IMR-90 (cell line): ENCODE measurements around the gene ADAMTS3. TPM values are rescaled to one million over a fixed set of nuclear protein-coding genes. Genes with fewer than 3 reads are reported as not detected.

Source experiments
- ATAC-seq: fragments of 200-7000 bp; cut with Tn5 transposase; 2 replicates; pipeline ENCODE4 v1.9.1; 2020; ENCODE audit warnings: low read depth, mild to moderate bottlenecking, moderate library complexity
- BruUV-seq: library from RNA; stranded (reverse); fragments of 400-500 nt; replicated peaks from 2 replicates; lab custom pipeline; 2021; lab: Mats Ljungman, UMichigan
- CTCF ChIA-PET: fragments of 300-600 bp; formaldehyde crosslinking; extraction: SDS; loops from one replicate; lab custom pipeline; 2021; ENCODE audit warnings: antibody characterized with exemption; lab: Yijun Ruan, JAX
- POLR2A ChIA-PET: fragments of 300-600 bp; sonication (Branson Sonifier 250); formaldehyde crosslinking; loops from one replicate; lab custom pipeline; 2022; ENCODE audit warnings: antibody characterized with exemption; ENCODE audit not compliant: unreplicated experiment; lab: Charles Lee
- DNase-seq: peaks from one replicate; pipeline ENCODE4 v3.0.0; 2013
- H2AFZ ChIP-seq: replicated peaks from 2 replicates; pipeline ENCODE3; 2013; ENCODE audit warnings: low read length, mild to moderate bottlenecking; ENCODE audit not compliant: poor library complexity
- H2AK5ac ChIP-seq: 2 replicates; pipeline ENCODE4 v1.6.1; 2013; ENCODE audit warnings: low read depth, low read length, inconsistent platforms
- H2AK9ac ChIP-seq: replicated peaks from 2 replicates; pipeline ENCODE3; 2013; ENCODE audit warnings: mild to moderate bottlenecking, low read depth, low read length, moderate library complexity; ENCODE audit not compliant: poor library complexity
- H2BK120ac ChIP-seq: 2 replicates; pipeline ENCODE4 v1.6.1; 2013; ENCODE audit warnings: low read depth, low read length, inconsistent platforms
- H2BK15ac ChIP-seq: 3 replicates; pipeline ENCODE4 v1.6.1; 2013; ENCODE audit warnings: low read depth, low read length, inconsistent platforms
- H2BK20ac ChIP-seq: 2 replicates; pipeline ENCODE4 v1.6.1; 2013; ENCODE audit warnings: low read depth, mild to moderate bottlenecking, inconsistent platforms, low read length, moderate library complexity
- H2BK5ac ChIP-seq: 2 replicates; pipeline ENCODE4 v1.6.1; 2013; ENCODE audit warnings: mild to moderate bottlenecking, low read depth, low read length, inconsistent platforms; ENCODE audit not compliant: poor library complexity, severe bottlenecking
- H3K14ac ChIP-seq: replicated peaks from 2 replicates; pipeline ENCODE4 v1.6.1; 2013; ENCODE audit warnings: low read depth, low read length, inconsistent platforms
- H3K18ac ChIP-seq: 2 replicates; pipeline ENCODE4 v1.6.1; 2013; ENCODE audit warnings: low read depth, low read length, control low read depth
- H3K23ac ChIP-seq: 2 replicates; pipeline ENCODE4 v1.6.1; 2013; ENCODE audit warnings: low read depth, low read length, inconsistent platforms
- H3K27ac ChIP-seq: 2 replicates; pipeline ENCODE4 v1.5.1; 2013; ENCODE audit warnings: mild to moderate bottlenecking, control low read depth, low read length; ENCODE audit not compliant: insufficient read depth
- H3K27me3 ChIP-seq: 2 replicates; pipeline ENCODE4 v1.6.1; 2013; ENCODE audit warnings: low read length; ENCODE audit not compliant: control insufficient read depth, insufficient read depth
- H3K36me3 ChIP-seq: 2 replicates; pipeline ENCODE4 v1.6.1; 2013; ENCODE audit warnings: low read length, mixed read lengths; ENCODE audit not compliant: control insufficient read depth, insufficient read depth
- H3K4ac ChIP-seq: 2 replicates; pipeline ENCODE4 v1.6.1; 2013; ENCODE audit warnings: low read depth, low read length, inconsistent platforms
- H3K4me1 ChIP-seq: 2 replicates; pipeline ENCODE4 v1.6.1; 2013; ENCODE audit warnings: low read length, mixed read lengths; ENCODE audit not compliant: control insufficient read depth, insufficient read depth
- H3K4me2 ChIP-seq: 2 replicates; pipeline ENCODE4 v1.6.1; 2013; ENCODE audit warnings: low read depth, mild to moderate bottlenecking, control low read depth, low read length, moderate library complexity
- H3K4me3 ChIP-seq: 2 replicates; pipeline ENCODE4 v1.5.1; 2013; ENCODE audit warnings: low read depth, mild to moderate bottlenecking, control low read depth, low read length, moderate library complexity; ENCODE audit not compliant: insufficient read depth
- H3K56ac ChIP-seq: 2 replicates; pipeline ENCODE4 v1.6.1; 2013; ENCODE audit warnings: low read length, inconsistent platforms; ENCODE audit not compliant: insufficient read depth; ENCODE audit errors: extremely low read depth
- H3K79me1 ChIP-seq, 2 experiments: 2 replicates each; pipeline ENCODE4 v1.6.1; 2013; ENCODE audit warnings: low read length in 2 of 2, inconsistent platforms in 1 of 2, low read depth in 1 of 2
- H3K9ac ChIP-seq: 2 replicates; pipeline ENCODE4 v1.6.1; 2013; ENCODE audit warnings: low read depth, low read length, control low read depth
- H3K9me1 ChIP-seq: 2 replicates; pipeline ENCODE4 v1.6.1; 2013; ENCODE audit warnings: low read length, inconsistent platforms; ENCODE audit not compliant: insufficient read depth
- H3K9me3 ChIP-seq: 2 replicates; pipeline ENCODE4 v1.6.1; 2013; ENCODE audit warnings: low read length; ENCODE audit not compliant: control insufficient read depth, insufficient read depth
- H4K20me1 ChIP-seq: 2 replicates; pipeline ENCODE4 v1.6.1; 2013; ENCODE audit warnings: low read length, inconsistent platforms; ENCODE audit not compliant: insufficient read depth
- H4K5ac ChIP-seq: 2 replicates; pipeline ENCODE4 v1.6.1; 2013; ENCODE audit warnings: mild to moderate bottlenecking, low read depth, low read length, control low read depth
- H4K8ac ChIP-seq, 2 experiments: 2 replicates each; pipeline ENCODE4 v1.6.1; 2013; ENCODE audit warnings: low read depth in 2 of 2, low read length in 2 of 2, control low read depth in 1 of 2, inconsistent platforms in 1 of 2
- H4K91ac ChIP-seq: 2 replicates; pipeline ENCODE4 v1.6.1; 2013; ENCODE audit warnings: low read depth, low read length, inconsistent platforms; ENCODE audit not compliant: insufficient read depth
- BHLHE40 ChIP-seq: fragments of 150-350 bp; IDR thresholded peaks from 2 replicates; pipeline ENCODE4 v1.6.1; 2016; ENCODE audit warnings: mild to moderate bottlenecking, low read depth, low read length
- CEBPB ChIP-seq: IDR thresholded peaks from 2 replicates; pipeline ENCODE4 v1.6.1; 2012; ENCODE audit warnings: low read depth, low read length, improper control_type of control experiment
- CTCF ChIP-seq: conservative IDR thresholded peaks from 2 replicates; pipeline ENCODE4 v1.5.1; 2012; ENCODE audit warnings: mild to moderate bottlenecking, low read depth, low read length, improper control_type of control experiment
- MAZ ChIP-seq: IDR thresholded peaks from 2 replicates; pipeline ENCODE4 v1.6.1; 2012; ENCODE audit warnings: low read depth, mild to moderate bottlenecking, low read length, improper control_type of control experiment, moderate library complexity, borderline replicate concordance
- MXI1 ChIP-seq: IDR thresholded peaks from 2 replicates; pipeline ENCODE4 v1.6.1; 2012; ENCODE audit warnings: low read depth, mild to moderate bottlenecking, low read length, moderate library complexity, borderline replicate concordance
- NFE2L2 ChIP-seq: fragments of 150-350 bp; IDR thresholded peaks from 2 replicates; pipeline ENCODE4 v1.6.1; 2016; ENCODE audit warnings: low read depth, mild to moderate bottlenecking, low read length
- POLR2A ChIP-seq: IDR thresholded peaks from 2 replicates; pipeline ENCODE4 v1.6.1; 2012; ENCODE audit warnings: mild to moderate bottlenecking, low read depth, low read length
- SMC3 ChIP-seq: fragments of 150-350 bp; IDR thresholded peaks from 2 replicates; pipeline ENCODE4 v1.6.1; 2016; ENCODE audit warnings: low read depth, mild to moderate bottlenecking, antibody characterized with exemption, low read length, moderate library complexity
- USF2 ChIP-seq: fragments of 150-350 bp; IDR thresholded peaks from 2 replicates; pipeline ENCODE4 v1.6.1; 2017; ENCODE audit warnings: mild to moderate bottlenecking, antibody characterized with exemption, low read length, low read depth
- WGBS, 2 experiments: methylation state at CpG; one replicate each; pipeline versions ENCODE4 v1.1.5 to v1.1.7; 2013; ENCODE audit warnings: missing lambda C conversion rate in 2 of 2; ENCODE audit not compliant: insufficient read length in 1 of 2; ENCODE audit errors: extremely low coverage in 2 of 2; 5-methylcytosine and 5-hydroxymethylcytosine counted together
- dilution Hi-C: fragments of 300-500 bp; cut with HindIII; formaldehyde crosslinking; loops from one replicate; pipeline ENCODE4 v1.14.3; 2018; ENCODE audit warnings: low sequenced_read_pairs; ENCODE audit not compliant: unreplicated experiment
- in situ Hi-C: fragments of 300-500 bp; cut with MboI; formaldehyde crosslinking; loops from 3 replicates; pipeline ENCODE4 v1.14.3; 2019; ENCODE audit warnings: low sequenced_read_pairs, inconsistent platforms, mixed read lengths
- intact Hi-C: fragments of 100-400 bp; cut with micrococcal nuclease; formaldehyde crosslinking; loops from 2 replicates; pipeline ENCODE4 v1.10.0; 2022
- polyA plus RNA-seq, 3 experiments: library from polyadenylated mRNA; depleted of rRNA; stranded (reverse); fragments of >200 nt; gene quantifications; 2 replicates each; pipeline ENCODE4 v1.2.3, GENCODE V29; 2012; ENCODE audit warnings: low replicate concordance in 1 of 3
- total RNA-seq: library from RNA; depleted of rRNA; stranded (reverse); fragments of >200 nt; gene quantifications from 2 replicates; pipeline ENCODE4 v1.2.3, GENCODE V29; 2012

ADAMTS3 gene
- total and polyA plus RNA-seq, 2 of the 4 experiments (the other 2 are of a cell fraction) = 0.68 to 2.9 TPM

- Histone ChIP-seq H2BK120ac (no peak overlapping the region), H2BK20ac (no peak overlapping the region), H3K27me3 (no peaks in the 10 kb centered on the region; the same call in 1 of the 2 replicates), H3K23ac (no peak overlapping the region), H3K56ac (no peak overlapping the region), H2AK5ac (no peak overlapping the region), H2AFZ (no peak overlapping the region), H3K9ac (no peak overlapping the region), H2BK5ac (no peak overlapping the region), H3K4me3 (no peak overlapping the region), H3K18ac (no peak overlapping the region), H3K36me3 (no peaks in the 10 kb centered on the region), H3K9me3 (no peaks in the 10 kb centered on the region), H3K4ac (no peak overlapping the region), H3K14ac (no peak overlapping the region), H4K20me1 (no peaks in the 10 kb centered on the region), H3K79me1 (no peaks in the 10 kb centered on the region), H4K91ac (no peak overlapping the region), H2BK15ac (no peak overlapping the region), H4K8ac (no peak overlapping the region), H2AK9ac (no peak overlapping the region), H3K27ac (no peak overlapping the region), H3K4me2 (no peak overlapping the region), H3K9me1 (no peaks in the 10 kb centered on the region), H4K5ac (no peak overlapping the region), H3K4me1 (no peaks in the 10 kb centered on the region)
- TF ChIP-seq MXI1 (no peak), BHLHE40 (no peak), CTCF (no peak), POLR2A (no peak), SMC3 (no peak), MAZ (no peak), CEBPB (no peak), NFE2L2 (no peak), USF2 (no peak)
- in situ Hi-C loops = loop anchor here (5.0 kb wide), 1 partner anchor 510 kb away; no protein-coding TSS in a partner anchor
- WGBS, 2 experiments = no CpG with 5 or more reads among the region's 2 CpGs
- POLR2A ChIA-PET = no interaction called here
- DNase-seq = no peak
- no peak for ATAC-seq
- CTCF ChIA-PET = no interaction called here
- intact Hi-C loops = loop anchor here (2.0 to 10.0 kb wide), 3 partner anchors 196 to 380 kb away; no protein-coding TSS in a partner anchor
- no TSS peak for BruUV-seq
- dilution Hi-C loops = no loop called here
These were observed 61.9 kb downstream of the ADAMTS3 start for GRCh38 chr4:72507167-72507566.
